ENCODE data around the gene KRTAP23-1.

GRCh38 chr21:30348506-30348905 is at the start of gene KRTAP23-1:
- TF ChIP-seq, protein P1, sequence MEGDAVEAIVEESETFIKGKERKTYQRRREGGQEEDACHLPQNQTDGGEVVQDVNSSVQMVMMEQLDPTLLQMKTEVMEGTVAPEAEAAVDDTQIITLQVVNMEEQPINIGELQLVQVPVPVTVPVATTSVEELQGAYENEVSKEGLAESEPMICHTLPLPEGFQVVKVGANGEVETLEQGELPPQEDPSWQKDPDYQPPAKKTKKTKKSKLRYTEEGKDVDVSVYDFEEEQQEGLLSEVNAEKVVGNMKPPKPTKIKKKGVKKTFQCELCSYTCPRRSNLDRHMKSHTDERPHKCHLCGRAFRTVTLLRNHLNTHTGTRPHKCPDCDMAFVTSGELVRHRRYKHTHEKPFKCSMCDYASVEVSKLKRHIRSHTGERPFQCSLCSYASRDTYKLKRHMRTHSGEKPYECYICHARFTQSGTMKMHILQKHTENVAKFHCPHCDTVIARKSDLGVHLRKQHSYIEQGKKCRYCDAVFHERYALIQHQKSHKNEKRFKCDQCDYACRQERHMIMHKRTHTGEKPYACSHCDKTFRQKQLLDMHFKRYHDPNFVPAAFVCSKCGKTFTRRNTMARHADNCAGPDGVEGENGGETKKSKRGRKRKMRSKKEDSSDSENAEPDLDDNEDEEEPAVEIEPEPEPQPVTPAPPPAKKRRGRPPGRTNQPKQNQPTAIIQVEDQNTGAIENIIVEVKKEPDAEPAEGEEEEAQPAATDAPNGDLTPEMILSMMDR (IDR thresholded peaks at IDR 0.05 in 4 of 5, conservative IDR thresholded peaks at IDR 0.05 in 1 of 5): no peak
- TF ChIP-seq POLR2A (IDR thresholded peaks at IDR 0.05): no peak
